B cell (primary cell): ENCODE measurements around the gene PLD4. TPM values are rescaled to one million over a fixed set of nuclear protein-coding genes. Genes with fewer than 3 reads are reported as not detected.

Experiments
- ATAC-seq: fragments of 200-7000 bp; cut with Tn5 transposase; one replicate; pipeline ENCODE4 v1.10.0; 2021; ENCODE audit warnings: low read depth, mild to moderate bottlenecking, moderate number of reproducible peaks, moderate library complexity
- CTCF ChIA-PET: fragments of 350-600 bp; sonication (Branson Sonifier 250); formaldehyde crosslinking; loops from one replicate; lab custom pipeline; 2021; ENCODE audit warnings: antibody characterized with exemption, inconsistent platforms; lab: Charles Lee
- POLR2A ChIA-PET: fragments of 350-600 bp; sonication (Branson Sonifier 250); formaldehyde crosslinking; loops from one replicate; lab custom pipeline; 2021; ENCODE audit warnings: antibody characterized with exemption; lab: Charles Lee
- DNase-seq: peaks from one replicate; pipeline ENCODE4 v3.0.0; 2013
- H2AFZ ChIP-seq: 2 replicates; pipeline ENCODE4 v1.6.1; 2012; ENCODE audit warnings: mild to moderate bottlenecking, low read depth, low read length; ENCODE audit not compliant: insufficient read depth, poor library complexity, severe bottlenecking
- H3K27ac ChIP-seq, 2 donors: 1 replicate in 1 of 2; 2 replicates in 1 of 2; pipeline ENCODE4 v1.5.1; 2012 to 2013; ENCODE audit warnings: low read length in 2 of 2, mild to moderate bottlenecking in 2 of 2, moderate library complexity in 1 of 2
- H3K27me3 ChIP-seq, 4 experiments: fragments of 200-600 bp in 1 of 4; sonication (generic) in 1 of 4; replicated peaks in 1 of 4; 1 replicate in 2 of 4; 2 replicates in 2 of 4; pipeline versions ENCODE4 v1.6.1 to v1.7.0; 2013 to 2016; ENCODE audit warnings: low read length in 3 of 4, mild to moderate bottlenecking in 2 of 4, mixed read lengths in 1 of 4, moderate library complexity in 1 of 4; ENCODE audit not compliant: insufficient read depth in 4 of 4, control insufficient read depth in 3 of 4; ENCODE audit errors: control extremely low read depth in 1 of 4
- H3K36me3 ChIP-seq, 2 experiments: replicated peaks in 1 of 2; 1 replicate in 1 of 2; 2 replicates in 1 of 2; pipeline versions ENCODE4 v1.6.1 to v1.7.1; 2013; ENCODE audit warnings: low read length in 1 of 2; ENCODE audit not compliant: insufficient read depth in 2 of 2, control insufficient read depth in 1 of 2; ENCODE audit errors: control extremely low read depth in 1 of 2, extremely low read depth in 1 of 2
- H3K4me1 ChIP-seq, 2 donors: fragments of 200-600 bp in 1 of 2; sonication (generic) in 1 of 2; 1 replicate in 1 of 2; 2 replicates in 1 of 2; pipeline versions ENCODE4 v1.5.1 to v1.6.1; 2013 to 2017; ENCODE audit warnings: low read length in 2 of 2; ENCODE audit not compliant: control insufficient read depth in 2 of 2, insufficient read depth in 2 of 2
- H3K4me2 ChIP-seq: replicated peaks from 2 replicates; pipeline ENCODE3; 2012; ENCODE audit warnings: mild to moderate bottlenecking, low read depth, low read length; ENCODE audit not compliant: poor library complexity, severe bottlenecking
- H3K4me3 ChIP-seq, 5 experiments: fragments of 200-600 bp in 1 of 5; sonication (generic) in 1 of 5; 1 replicate in 3 of 5; 2 replicates in 2 of 5; pipeline versions ENCODE4 v1.5.1 to v1.7.0; 2011 to 2016; ENCODE audit warnings: low read length in 4 of 5, mild to moderate bottlenecking in 4 of 5, low read depth in 2 of 5, control low read depth in 1 of 5, moderate library complexity in 1 of 5; ENCODE audit not compliant: insufficient read depth in 1 of 5; ENCODE audit errors: control extremely low read depth in 1 of 5, extremely low read depth in 1 of 5
- H3K79me2 ChIP-seq: fragments of 200-600 bp; sonication (generic); one replicate; pipeline ENCODE4 v1.6.0; 2016; ENCODE audit warnings: low read length; ENCODE audit not compliant: control insufficient read depth, insufficient read depth
- H3K9ac ChIP-seq: fragments of 200-600 bp; sonication (generic); 2 replicates; pipeline ENCODE4 v1.6.1; 2017; ENCODE audit warnings: mild to moderate bottlenecking, low read length, moderate library complexity
- H3K9me3 ChIP-seq, 3 donors: one replicate each; pipeline versions ENCODE4 v1.6.1 to v1.7.1; 2013; ENCODE audit warnings: low read length in 2 of 3; ENCODE audit not compliant: control insufficient read depth in 2 of 3, insufficient read depth in 1 of 3; ENCODE audit errors: control extremely low read depth in 1 of 3
- H4K20me1 ChIP-seq: 2 replicates; pipeline ENCODE4 v1.6.0; 2012; ENCODE audit warnings: mild to moderate bottlenecking, low read length; ENCODE audit not compliant: insufficient read depth, control insufficient read depth, poor library complexity, severe bottlenecking
- H3K27ac Mint-ChIP-seq: one replicate; pipeline ENCODE4 v1.8.0; 2021; ENCODE audit warnings: mixed read lengths
- H3K27me3 Mint-ChIP-seq: one replicate; pipeline ENCODE4 v1.8.0; 2021; ENCODE audit warnings: mixed read lengths
- H3K4me1 Mint-ChIP-seq: one replicate; pipeline ENCODE4 v1.8.0; 2021; ENCODE audit warnings: mixed read lengths
- H3K4me3 Mint-ChIP-seq: one replicate; pipeline ENCODE4 v1.8.0; 2021; ENCODE audit warnings: mixed read lengths
- H3K9me3 Mint-ChIP-seq: one replicate; pipeline ENCODE4 v1.8.0; 2022; ENCODE audit warnings: mixed read lengths; ENCODE audit not compliant: insufficient read depth
- CTCF ChIP-seq: fragments of 200-600 bp; IDR thresholded peaks from one replicate; pipeline ENCODE4 v1.8.0; 2022; ENCODE audit warnings: antibody characterized with exemption, mild to moderate bottlenecking
- EZH2 ChIP-seq: IDR thresholded peaks from 2 replicates; pipeline ENCODE4 v1.6.1; 2012; ENCODE audit warnings: borderline replicate concordance, low read depth, mild to moderate bottlenecking, moderate library complexity, low read length; ENCODE audit not compliant: insufficient read depth, poor library complexity, severe bottlenecking
- WGBS: methylation state at CpG from one replicate; pipeline ENCODE4 v1.1.5; 2013; ENCODE audit warnings: missing lambda C conversion rate; ENCODE audit not compliant: insufficient coverage; 5-methylcytosine and 5-hydroxymethylcytosine counted together
- intact Hi-C: fragments of 100-400 bp; cut with micrococcal nuclease; formaldehyde crosslinking; loops from one replicate; pipeline ENCODE4 v1.10.0; 2022
- polyA plus RNA-seq: library from polyadenylated mRNA; depleted of rRNA; stranded (reverse); fragments of >200 nt; gene quantifications from 2 replicates; pipeline ENCODE4 v1.2.3, GENCODE V29; 2012
- total RNA-seq, 2 donors: library from RNA; stranded (reverse); fragments of 120-200 nt in 1 of 2; gene quantifications; 1 replicate in 1 of 2; 2 replicates in 1 of 2; pipeline versions ENCODE4 v1.2.3 to v1.2.4, GENCODE V29; 2013 to 2022

PLD4 gene
- total and polyA plus RNA-seq, 2 donors (not counting 1 experiment from before 2014, with no cell fraction given), result 49.9 to 79.7 TPM

DNA sequence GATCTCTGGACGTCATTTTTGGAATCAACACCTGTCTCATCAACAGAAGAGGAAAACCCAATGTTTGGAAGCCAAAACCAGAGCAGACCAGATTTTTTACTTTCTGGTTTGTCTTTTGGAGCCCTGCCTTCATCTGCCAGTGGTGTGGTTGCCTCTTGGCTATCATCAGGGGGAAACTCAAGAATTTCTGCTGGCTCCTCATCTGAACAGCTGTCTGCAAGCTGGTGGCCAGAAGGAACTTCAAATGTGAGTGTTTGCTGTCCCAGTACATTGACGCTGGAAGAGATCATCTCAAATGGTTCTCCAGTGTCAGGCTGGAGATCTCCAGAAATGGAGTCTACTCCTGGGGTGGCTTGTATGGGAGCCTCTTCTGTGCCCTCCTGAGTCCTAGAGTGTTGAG is 13.8 kb downstream of the PLD4 start:
- Mint-ChIP-seq H3K27me3 (peaks cover 4% of the 10 kb centered on the region), H3K4me3 (no peak overlapping the region), H3K4me1 (peaks cover 7% of the 10 kb centered on the region), H3K27ac (no peak overlapping the region), H3K9me3 (no peaks in the 10 kb centered on the region)
- Histone ChIP-seq H3K4me2 (no peak overlapping the region), H3K4me1 (peaks cover 0 to 8% of the 10 kb centered on the region in 2 donors), H3K4me3 (no peak overlapping the region), H2AFZ (no peak overlapping the region), H4K20me1 (no peaks in the 10 kb centered on the region), H3K79me2 (no peaks in the 10 kb centered on the region), H3K27ac (no peak overlapping the region), H3K36me3 (no peaks in the 10 kb centered on the region), H3K27me3 (peaks cover 0 to 7% (median 2%) of the 10 kb centered on the region in 4 experiments), H3K9ac (no peak overlapping the region), H3K9me3 (no peaks in the 10 kb centered on the region)
- CTCF ChIA-PET, result no interaction called here
- DNase-seq, result no peak
- POLR2A ChIA-PET, result no interaction called here
- intact Hi-C loops, result no loop called here
- 87% methylated on average over 2 of the region's 2 CpGs for WGBS
- TF ChIP-seq CTCF (no peak), EZH2 (no peak)
- ATAC-seq, result no peak

DNA sequence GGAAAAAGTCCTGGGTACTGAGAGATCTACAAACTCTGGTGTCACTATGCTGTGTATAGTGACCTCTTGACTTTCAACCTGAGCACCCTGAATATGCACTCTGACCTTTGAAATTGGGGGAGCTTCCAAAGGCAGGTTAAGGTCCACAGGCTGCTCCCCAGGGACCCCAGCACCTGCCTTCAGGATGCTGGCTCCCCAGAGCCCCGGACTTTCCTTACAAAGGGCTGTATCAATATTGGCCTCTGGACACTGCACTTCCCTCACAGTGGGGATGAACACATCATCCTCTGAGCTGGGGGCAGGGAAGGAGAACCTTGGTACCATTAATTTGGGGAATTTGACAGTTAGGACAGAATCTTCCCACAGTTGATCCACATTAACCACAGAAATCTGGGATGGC is 14.3 kb downstream of the PLD4 start:
- CTCF ChIA-PET, result interaction anchor here (0.6 to 2.1 kb wide), 3 partner anchors 40 to 73 kb away, joined by 3 to 7 read pairs (median 6); no protein-coding TSS in a partner anchor
- no peak overlapping the region for H3K27ac Mint-ChIP-seq
- H3K27me3 ChIP-seq, result peaks cover 0 to 7% (median 2%) of the 10 kb centered on the region in 4 experiments

More for the DNA sequence above, 14.3 kb downstream of the PLD4 start:
- Mint-ChIP-seq H3K27me3 (peaks cover 4% of the 10 kb centered on the region), H3K4me1 (peaks cover 7% of the 10 kb centered on the region), H3K9me3 (no peaks in the 10 kb centered on the region), H3K4me3 (no peak overlapping the region)
- no peak overlapping the region for H3K4me2 ChIP-seq
- no peak for ATAC-seq
- H3K27ac ChIP-seq, result no peak overlapping the region
- peaks cover 0 to 7% of the 10 kb centered on the region in 2 donors for H3K4me1 ChIP-seq
- TF ChIP-seq EZH2, result no peak
- TF ChIP-seq CTCF, result no peak
- WGBS, result 100% methylated on average over 1 of the region's 1 CpG
- no peak for DNase-seq
- intact Hi-C loops, result no loop called here
- no peak overlapping the region for H2AFZ ChIP-seq
- POLR2A ChIA-PET, result no interaction called here
- no peaks in the 10 kb centered on the region for H4K20me1 ChIP-seq
- no peaks in the 10 kb centered on the region for H3K9me3 ChIP-seq
- no peak overlapping the region for H3K9ac ChIP-seq
- no peaks in the 10 kb centered on the region for H3K79me2 ChIP-seq
- H3K36me3 ChIP-seq, result no peaks in the 10 kb centered on the region
- H3K4me3 ChIP-seq, result no peak overlapping the region
